ENCODE measurements around the gene PYDC1.

PYDC1 gene

GRCh38 chr16:31206776-31207175 is 10.2 kb downstream of the PYDC1 start:
- H3K4me3 ChIP-seq (replicated peaks; ENCODE audit: low read depth, low read length), result no peak overlapping the region
- H3K36me3 ChIP-seq (ENCODE audit: control insufficient read depth, insufficient read depth, low read length), result no peaks in the 10 kb centered on the region
- no peak for DNase-seq (ENCODE audit: extremely low read depth, insufficient read length)
- TF ChIP-seq CTCF (IDR thresholded peaks at IDR 0.05; ENCODE audit: insufficient read depth, low read length, poor library complexity, severe bottlenecking), result no peak
- H3K27me3 ChIP-seq (replicated peaks; ENCODE audit: control insufficient read depth, insufficient read depth, low read length), result no peaks in the 10 kb centered on the region

- TF ChIP-seq CTCF (IDR thresholded peaks at IDR 0.05; ENCODE audit: insufficient read depth, low read length, poor library complexity, severe bottlenecking), result no peak
- no peaks in the 10 kb centered on the region for H3K27me3 ChIP-seq (replicated peaks; ENCODE audit: control insufficient read depth, insufficient read depth, low read length)
- DNase-seq (ENCODE audit: extremely low read depth, insufficient read length), result no peak
Measured at GRCh38 chr16:31204871-31205666, 11.9 kb downstream of the PYDC1 start.

GRCh38 chr16:31202414-31203375 is 14.2 kb downstream of the PYDC1 start, which contains the start of gene PYCARD:
TSS of gene PYCARD (minus strand) at chr16:31202760. CDS start at chr16:31202690, 70 bp downstream.
- peak; percentile 81 for DNase-seq (ENCODE audit: extremely low read depth, insufficient read length)
- H3K4me3 ChIP-seq (replicated peaks; ENCODE audit: low read depth, low read length), result peak within 1 kb of the TSS; percentile 85
- peaks cover 4% of the 10 kb centered on the region for H3K36me3 ChIP-seq (ENCODE audit: control insufficient read depth, insufficient read depth, low read length)
- H3K27me3 ChIP-seq (replicated peaks; ENCODE audit: control insufficient read depth, insufficient read depth, low read length), result no peaks in the 10 kb centered on the region
- no peak for TF ChIP-seq CTCF (IDR thresholded peaks at IDR 0.05; ENCODE audit: insufficient read depth, low read length, poor library complexity, severe bottlenecking)

More at GRCh38 chr16:31204871-31205666, 11.9 kb downstream of the PYDC1 start:
- Histone ChIP-seq H3K4me3 (replicated peaks; ENCODE audit: low read depth, low read length) (no peak overlapping the region), H3K36me3 (ENCODE audit: control insufficient read depth, insufficient read depth, low read length) (0 out of 2 replicates have a peak, but pooled peaks cover 1% of the 10 kb centered on the region)

GRCh38 chr16:31201582-31202413 is 15.1 kb downstream of the PYDC1 start:
- peak overlapping the region; percentile 85 for H3K4me3 ChIP-seq (replicated peaks; ENCODE audit: low read depth, low read length)
- DNase-seq (ENCODE audit: extremely low read depth, insufficient read length), result no peak
- H3K27me3 ChIP-seq (replicated peaks; ENCODE audit: control insufficient read depth, insufficient read depth, low read length), result no peaks in the 10 kb centered on the region
- TF ChIP-seq CTCF (IDR thresholded peaks at IDR 0.05; ENCODE audit: insufficient read depth, low read length, poor library complexity, severe bottlenecking), result no peak
- H3K36me3 ChIP-seq (ENCODE audit: control insufficient read depth, insufficient read depth, low read length), result peaks cover 4% of the 10 kb centered on the region

Measured in GM06990 (cell line).